NCI-H524 treated with DMSO at 0.1 percent for 48 hours (cell line): Measurements from ENCODE around the gene GNAZ.
A peak's percentile ranks its signal among the peaks of the same experiment; 100 is the strongest.

Experiments
- DNase-seq: peaks from one replicate; lab custom pipeline; 2025; lab: John Stamatoyannopoulos, UW

The GNAZ gene

GRCh38 chr22:23093051-23093788 is 22.9 kb downstream of the GNAZ start:
- no peak for DNase-seq

DNA sequence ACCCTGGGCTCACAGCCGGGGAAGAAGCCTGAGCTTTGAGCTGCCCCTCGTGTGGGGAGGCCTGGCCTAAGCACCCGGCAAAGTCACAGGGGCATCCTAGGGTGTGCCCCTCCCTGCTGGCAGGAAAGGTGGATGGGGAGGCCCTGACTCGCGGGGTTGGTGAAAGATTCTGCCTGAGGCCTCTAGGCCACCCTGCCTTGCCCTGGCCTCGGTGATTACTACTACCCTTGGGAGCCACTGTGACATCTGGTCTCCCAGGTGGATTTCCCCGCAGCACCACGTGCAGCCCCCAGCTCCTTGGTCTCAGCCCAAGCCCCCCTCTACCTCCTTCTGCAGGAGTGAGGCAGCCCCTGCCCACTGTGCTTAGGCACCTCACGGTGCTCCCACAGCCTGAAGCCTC is 23.9 kb downstream of the GNAZ start:
- DNase-seq = no peak

GRCh38 chr22:23094695-23095681 is 24.7 kb downstream of the GNAZ start:
- no peak for DNase-seq

GRCh38 chr22:23095733-23096342 is 25.5 kb downstream of the GNAZ start:
- no peak for DNase-seq

GRCh38 chr22:23097412-23098229 is 27.3 kb downstream of the GNAZ start:
- DNase-seq = no peak

DNA sequence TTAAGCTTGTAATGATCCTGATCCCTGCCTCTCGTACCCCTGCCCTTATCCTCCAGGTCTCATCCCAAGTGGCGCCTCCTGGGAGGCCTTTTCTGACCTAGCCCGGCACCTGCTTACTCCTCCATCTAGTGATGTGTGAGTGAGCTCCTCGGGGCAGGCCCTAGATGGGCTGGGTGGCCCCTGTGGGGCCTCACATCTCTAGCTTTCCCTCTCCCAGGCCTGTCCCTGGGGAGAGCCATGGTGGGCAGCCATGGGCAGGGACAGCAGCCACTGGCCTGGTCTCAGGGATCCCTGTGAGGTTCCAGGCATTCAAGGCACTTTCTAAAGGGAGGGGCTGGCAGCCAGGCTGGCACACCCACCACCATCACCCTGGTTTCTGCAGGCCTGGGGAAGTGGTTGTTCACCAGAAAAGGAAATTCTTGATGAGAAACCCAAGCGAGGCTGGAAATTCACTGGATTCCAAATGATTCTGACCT is 27.9 kb downstream of the GNAZ start:
- no peak for DNase-seq

DNA sequence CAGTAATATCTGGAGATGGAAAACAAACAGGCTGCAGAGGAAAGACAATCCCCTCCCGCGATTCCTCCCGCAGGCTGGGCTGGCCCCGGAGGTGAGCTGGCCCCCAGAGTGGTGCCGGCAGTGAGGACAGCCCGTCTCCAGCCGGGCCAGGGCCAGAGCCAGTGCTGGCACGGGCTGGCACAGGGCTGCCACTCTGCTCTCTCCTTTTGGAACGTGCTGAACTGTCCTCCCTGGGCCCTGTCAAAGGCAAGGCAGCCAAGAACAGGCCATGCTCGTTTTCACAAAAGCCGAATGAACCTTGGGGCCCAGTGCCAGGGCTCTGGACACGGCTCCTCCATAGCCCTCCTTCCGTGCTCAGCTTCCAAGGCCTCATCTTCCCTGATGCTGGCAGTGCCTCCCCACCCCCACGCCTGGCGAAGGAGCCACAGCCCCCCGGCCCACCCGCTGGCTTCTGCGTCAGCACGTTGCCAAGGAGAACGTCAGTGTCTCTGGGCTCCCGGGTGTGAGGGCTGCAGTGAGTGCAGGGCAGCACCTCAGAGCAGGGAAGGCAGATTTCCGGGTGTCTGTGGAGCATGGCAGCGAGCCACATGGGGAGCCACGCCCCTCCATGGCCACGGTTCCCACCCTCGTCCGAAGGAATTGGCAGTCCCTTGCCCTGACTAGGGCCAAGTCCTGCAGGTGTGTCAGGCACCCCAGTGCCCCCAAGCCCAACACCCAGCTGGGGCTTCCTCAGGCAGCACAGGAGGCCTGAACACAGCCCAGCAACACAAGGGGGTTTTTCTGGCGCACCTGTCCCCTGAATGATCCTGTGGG is 28.6 kb downstream of the GNAZ start:
- no peak for DNase-seq

DNA sequence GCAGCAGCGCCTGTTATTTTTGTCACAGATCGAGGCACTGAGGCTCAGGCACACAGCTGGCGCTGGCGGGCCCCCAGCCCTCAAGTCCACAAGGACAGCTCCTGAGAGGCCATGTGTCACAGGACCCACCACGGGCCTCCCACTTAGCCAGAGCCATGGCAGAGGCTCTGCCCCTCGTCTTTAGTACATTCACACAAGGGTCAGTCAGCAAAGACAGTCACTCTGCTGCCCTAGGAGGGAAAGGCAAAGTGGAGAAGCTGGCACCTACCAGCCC is 29.1 kb downstream of the GNAZ start:
- DNase-seq = no peak

DNA sequence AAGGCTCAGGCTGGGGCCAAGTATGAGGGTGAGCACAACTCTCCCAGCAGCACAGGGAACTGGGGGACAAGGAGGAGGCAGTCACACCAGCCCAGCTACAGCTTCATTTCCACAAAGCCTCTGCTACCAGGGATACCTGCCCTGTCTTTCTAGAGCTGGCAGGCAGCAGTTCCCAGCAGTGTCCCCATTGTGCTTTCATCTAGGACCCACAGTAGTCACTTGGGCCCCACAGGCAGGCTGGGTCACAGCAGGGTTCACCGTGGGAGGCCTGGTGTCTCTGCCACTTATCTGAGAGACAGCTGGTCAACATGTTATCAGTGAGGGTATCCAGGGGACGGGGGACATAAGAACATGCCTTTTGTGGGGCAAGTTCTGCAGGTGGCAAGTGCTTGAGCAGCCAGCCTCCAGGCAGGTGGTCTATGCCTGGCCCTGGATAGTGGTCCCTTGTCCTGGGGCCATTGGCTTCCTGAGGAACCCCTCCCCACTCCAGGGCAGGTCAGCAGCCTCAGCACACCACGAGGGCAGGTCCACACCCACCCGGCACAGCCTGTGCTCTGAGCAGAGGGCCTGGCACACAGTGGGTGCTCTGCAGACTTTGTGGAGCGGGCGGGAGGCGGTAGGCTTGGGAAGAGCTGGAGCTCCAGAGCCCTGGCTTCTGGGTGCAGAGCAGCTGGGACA is 29.9 kb downstream of the GNAZ start:
- DNase-seq = no peak

- DNase-seq = no peak
Measured at GRCh38 chr22:23101524-23101923, 31.2 kb downstream of the GNAZ start.

- no peak for DNase-seq
Measured at GRCh38 chr22:23102002-23102655, 31.8 kb downstream of the GNAZ start.

- no peak for DNase-seq
Measured at GRCh38 chr22:23102776-23103175, 32.5 kb downstream of the GNAZ start.

DNA sequence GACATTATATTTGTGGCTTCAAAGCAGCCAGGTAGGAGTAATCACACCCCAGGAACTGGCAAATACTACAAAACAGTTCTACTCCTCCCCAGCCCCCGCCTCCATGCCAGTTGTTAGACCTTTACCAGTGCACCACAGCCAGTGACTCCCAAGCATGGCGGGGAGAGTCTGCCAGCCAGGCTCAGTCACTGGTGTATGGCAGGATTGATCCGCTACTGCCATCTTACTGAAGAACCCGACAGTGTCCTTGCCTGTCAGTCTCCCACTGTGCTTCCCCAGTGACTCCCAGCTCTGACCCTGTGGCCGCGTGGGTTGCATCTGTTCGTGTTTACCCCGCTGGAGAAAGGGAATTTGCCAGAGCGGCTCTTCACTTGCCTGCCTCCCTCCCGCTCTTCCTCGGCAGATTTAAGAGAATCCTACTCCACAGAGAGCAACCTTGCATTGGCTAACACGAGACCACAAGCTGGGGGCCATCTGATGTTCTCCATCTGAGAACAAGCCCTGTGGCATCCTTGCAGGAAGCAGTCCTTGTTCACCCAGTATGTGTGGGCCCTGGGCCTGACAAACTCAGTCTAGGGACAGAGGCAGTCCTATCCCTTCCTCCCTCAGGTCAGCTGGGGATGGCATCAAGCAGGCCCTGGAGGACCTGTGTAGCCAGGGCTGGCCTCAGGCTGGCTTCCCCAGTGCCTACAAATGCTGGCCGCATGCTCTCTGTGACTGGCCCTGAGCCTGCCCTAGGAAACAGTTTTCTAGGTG is 33.1 kb downstream of the GNAZ start:
- no peak for DNase-seq

- no peak for DNase-seq
Measured at GRCh38 chr22:23104187-23104971, 34.1 kb downstream of the GNAZ start.

DNA sequence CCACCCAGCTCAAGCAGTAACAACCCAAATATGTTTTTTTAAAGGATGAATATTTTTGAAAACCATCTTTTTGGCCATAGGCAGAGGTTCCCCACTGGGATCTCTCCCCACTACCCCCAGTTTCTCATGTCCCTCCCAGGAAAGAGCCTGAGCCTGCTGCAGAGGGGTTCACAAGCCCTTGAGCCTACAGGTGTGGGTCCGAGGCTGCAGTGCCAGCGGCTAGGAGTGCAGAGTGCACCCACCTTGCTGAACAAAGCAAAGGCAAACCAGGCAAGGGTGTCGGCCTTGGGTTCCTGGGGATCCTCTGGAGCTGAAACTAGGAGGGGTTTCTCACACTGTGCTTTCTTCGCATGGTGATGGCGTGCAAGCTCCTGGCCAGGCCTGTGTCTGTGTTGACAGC is 35.0 kb downstream of the GNAZ start:
- DNase-seq = no peak

DNA sequence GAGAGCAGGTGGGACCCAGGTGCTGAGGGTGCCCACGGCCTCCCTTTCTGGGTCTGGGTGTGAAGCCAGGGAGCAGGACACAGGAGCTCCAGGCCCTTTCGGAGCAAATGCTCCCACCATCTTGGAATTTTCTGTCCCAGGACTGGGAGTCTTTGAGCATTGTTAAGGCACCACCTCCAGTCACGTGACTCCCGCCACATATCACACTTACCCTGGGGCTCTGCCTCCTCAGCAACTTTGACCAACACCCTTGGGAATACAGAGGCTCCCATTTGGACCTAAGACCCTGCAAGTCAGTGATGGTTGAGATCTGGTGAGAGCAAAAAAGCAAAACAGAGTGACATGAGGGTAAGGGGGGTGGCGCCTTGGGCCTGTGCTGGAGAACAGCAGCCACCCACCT is 35.6 kb downstream of the GNAZ start:
- no peak for DNase-seq

DNA sequence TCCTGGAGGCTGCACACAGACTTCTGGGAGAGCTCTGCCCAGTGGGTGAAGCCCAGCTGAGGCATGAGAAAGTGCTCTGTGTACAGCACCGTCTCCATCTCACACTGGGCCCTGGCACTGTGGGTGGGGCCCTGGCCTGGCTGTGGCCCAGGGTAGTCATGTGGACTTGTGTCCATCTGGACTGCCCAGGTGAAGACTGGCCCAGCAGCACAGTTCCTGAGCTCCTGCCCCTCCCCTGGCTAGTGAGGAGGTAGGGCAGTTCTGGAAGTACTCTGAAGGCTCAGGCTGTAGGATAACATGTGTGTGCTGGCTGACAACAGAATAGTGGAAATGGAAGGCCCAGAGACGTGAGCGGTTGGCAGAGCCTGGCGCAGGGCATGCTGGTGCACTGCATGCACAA is 36.0 kb downstream of the GNAZ start:
- no peak for DNase-seq

- DNase-seq = peak; percentile 74
Measured at GRCh38 chr22:23106906-23107367, 36.6 kb downstream of the GNAZ start.
